ENCODE measurements around the gene DPYSL3.

DNA sequence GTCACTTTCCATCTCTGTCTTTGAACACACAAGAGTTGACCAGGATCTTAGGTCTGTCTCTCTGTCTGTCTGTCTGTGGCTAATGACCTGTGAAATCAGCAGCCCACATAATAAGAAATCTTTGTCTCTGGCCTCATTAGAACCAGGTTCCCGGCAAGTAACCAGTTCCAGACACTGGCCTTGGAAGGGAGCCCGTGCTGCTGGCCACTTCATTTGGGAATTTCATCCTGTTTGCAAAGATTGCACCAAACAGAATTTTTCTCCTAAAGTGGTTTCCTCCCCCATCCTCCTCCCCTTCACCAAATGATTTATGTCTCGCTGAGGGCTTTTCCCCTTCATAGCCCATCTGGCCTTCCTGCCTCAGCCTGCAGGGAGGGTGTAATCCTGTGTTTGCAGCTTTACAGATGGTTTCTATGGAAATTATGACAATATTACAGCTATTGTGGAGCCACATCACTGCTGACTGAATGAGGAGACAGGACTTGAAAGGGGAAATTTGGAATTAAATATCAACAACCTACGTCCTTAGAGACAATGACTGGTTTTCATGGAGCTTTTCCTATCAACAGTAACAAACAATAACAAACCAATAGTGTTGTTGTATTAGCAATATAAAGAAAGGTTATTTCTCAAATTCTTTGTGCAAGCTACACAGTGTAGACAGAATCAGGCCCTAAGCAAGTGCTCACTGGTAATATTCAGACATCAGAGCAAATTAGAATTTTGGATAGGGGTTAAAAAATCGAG lies 25.7 kb downstream of the DPYSL3 start:
- TF ChIP-seq GATA3 (IDR thresholded peaks at IDR 0.05; ENCODE audit: low read depth, low read length) (no peak), GATA2 (IDR thresholded peaks at IDR 0.05; ENCODE audit: low read depth, low read length) (no peak; the same call in 1 of the 2 replicates)
